Endodermal cell (in vitro differentiated cells): Measurements from ENCODE around the gene ALOXE3. TPM values are rescaled to one million over a fixed set of nuclear protein-coding genes. Genes with fewer than 3 reads are reported as not detected.

Source experiments
- DNase-seq: peaks from one replicate; pipeline ENCODE4 v3.0.0-alpha.2; 2017
- H3K27ac ChIP-seq: 2 replicates; pipeline ENCODE4 v1.5.1; 2013; ENCODE audit warnings: mild to moderate bottlenecking, low read depth, low read length, moderate library complexity
- H3K27me3 ChIP-seq: 2 replicates; pipeline ENCODE4 v1.6.1; 2013; ENCODE audit warnings: mild to moderate bottlenecking, low read length, moderate library complexity; ENCODE audit not compliant: insufficient read depth, control insufficient read depth, poor library complexity, severe bottlenecking
- H3K36me3 ChIP-seq: 2 replicates; pipeline ENCODE4 v1.7.0; 2013; ENCODE audit warnings: mild to moderate bottlenecking, low read length, moderate library complexity; ENCODE audit not compliant: control insufficient read depth, insufficient read depth
- H3K4me1 ChIP-seq: one replicate; pipeline ENCODE4 v1.7.0; 2013; ENCODE audit warnings: low read length; ENCODE audit not compliant: control insufficient read depth, insufficient read depth
- H3K4me3 ChIP-seq: 2 replicates; pipeline ENCODE4 v1.5.1; 2013; ENCODE audit warnings: mild to moderate bottlenecking, low read length, moderate library complexity
- H3K9ac ChIP-seq: 2 replicates; pipeline ENCODE4 v1.6.1; 2013; ENCODE audit warnings: mild to moderate bottlenecking, low read length, moderate library complexity; ENCODE audit not compliant: poor library complexity, severe bottlenecking; ENCODE audit errors: extremely low read depth
- H3K9me3 ChIP-seq: 2 replicates; pipeline ENCODE4 v1.6.1; 2013; ENCODE audit warnings: mild to moderate bottlenecking, low read length, moderate library complexity; ENCODE audit not compliant: control insufficient read depth
- H3K27ac Mint-ChIP-seq: 2 replicates; pipeline ENCODE4 v1.8.0; 2020; ENCODE audit warnings: mixed read lengths
- H3K27me3 Mint-ChIP-seq: 2 replicates; pipeline ENCODE4 v1.8.0; 2021; ENCODE audit warnings: mild to moderate bottlenecking, mixed read lengths; ENCODE audit not compliant: insufficient read depth
- H3K36me3 Mint-ChIP-seq: 2 replicates; pipeline ENCODE4 v1.8.0; 2020; ENCODE audit warnings: low read depth, mixed read lengths
- H3K4me1 Mint-ChIP-seq: 2 replicates; pipeline ENCODE4 v1.8.0; 2020; ENCODE audit warnings: mixed read lengths
- H3K4me3 Mint-ChIP-seq: 2 replicates; pipeline ENCODE4 v1.8.0; 2020; ENCODE audit warnings: mild to moderate bottlenecking, moderate library complexity, mixed read lengths
- H3K9me3 Mint-ChIP-seq: 2 replicates; pipeline ENCODE4 v1.8.0; 2020; ENCODE audit warnings: mild to moderate bottlenecking, mixed read lengths
- WGBS, 2 experiments: methylation state at CpG; one replicate each; pipeline versions ENCODE4 v1.1.5 to v1.1.7; 2013; ENCODE audit warnings: missing lambda C conversion rate in 2 of 2, mixed read lengths in 1 of 2; ENCODE audit not compliant: insufficient coverage in 1 of 2, insufficient read length in 1 of 2; 5-methylcytosine and 5-hydroxymethylcytosine counted together
- total RNA-seq, 2 donors: library from RNA; stranded (reverse); fragmentation: NEBNext Ultra II Directional in 1 of 2; extraction: Animal tissue kit (Norgen Biotek cat#: 25700) in 1 of 2; gene quantifications; 2 replicates in 1 of 2; 3 replicates in 1 of 2; pipeline ENCODE4 v1.2.1, GENCODE V29; 2021
- TF ChIP-seq, protein P1 (sequence below): fragments of 200-600 bp; sonication (generic); conservative IDR thresholded peaks from 2 replicates; pipeline ENCODE4 v1.5.0; 2021; ENCODE audit warnings: antibody characterized with exemption, mild to moderate bottlenecking

Gene ALOXE3
- total RNA-seq, 2 donors from 2014 or later = 0.13 to 0.49 TPM

DNA sequence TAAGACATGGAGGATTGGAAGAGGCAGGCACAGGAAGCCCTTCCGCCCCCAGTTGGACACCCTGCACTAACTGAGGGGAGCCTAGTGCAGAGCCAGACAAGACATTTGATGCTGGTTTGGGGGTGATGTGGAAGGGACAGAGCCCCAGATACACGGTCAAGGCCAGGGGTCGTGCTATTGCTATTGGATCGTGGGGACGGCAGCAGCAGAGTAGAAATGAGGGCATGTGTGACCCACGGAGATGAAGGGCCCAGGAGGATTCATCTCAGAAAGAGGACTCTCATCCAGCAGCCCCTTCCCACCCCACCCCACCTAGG, 46.5 kb upstream of the ALOXE3 start:
- H3K27me3 Mint-ChIP-seq = no peaks in the 10 kb centered on the region
- Histone ChIP-seq H3K27me3 (no peaks in the 10 kb centered on the region), H3K27ac (no peak overlapping the region), H3K4me3 (peak overlapping the region; percentile 78), H3K9me3 (no peaks in the 10 kb centered on the region), H3K9ac (no peak overlapping the region), H3K36me3 (peaks cover 16% of the 10 kb centered on the region), H3K4me1 (peaks cover 15% of the 10 kb centered on the region)
- peaks cover 22% of the 10 kb centered on the region for H3K36me3 Mint-ChIP-seq
- peaks cover 42% of the 10 kb centered on the region for H3K4me1 Mint-ChIP-seq
- H3K9me3 Mint-ChIP-seq = no peaks in the 10 kb centered on the region
- H3K27ac Mint-ChIP-seq = peak overlapping the region; percentile 98
- no peak for DNase-seq
- TF ChIP-seq, protein P1, sequence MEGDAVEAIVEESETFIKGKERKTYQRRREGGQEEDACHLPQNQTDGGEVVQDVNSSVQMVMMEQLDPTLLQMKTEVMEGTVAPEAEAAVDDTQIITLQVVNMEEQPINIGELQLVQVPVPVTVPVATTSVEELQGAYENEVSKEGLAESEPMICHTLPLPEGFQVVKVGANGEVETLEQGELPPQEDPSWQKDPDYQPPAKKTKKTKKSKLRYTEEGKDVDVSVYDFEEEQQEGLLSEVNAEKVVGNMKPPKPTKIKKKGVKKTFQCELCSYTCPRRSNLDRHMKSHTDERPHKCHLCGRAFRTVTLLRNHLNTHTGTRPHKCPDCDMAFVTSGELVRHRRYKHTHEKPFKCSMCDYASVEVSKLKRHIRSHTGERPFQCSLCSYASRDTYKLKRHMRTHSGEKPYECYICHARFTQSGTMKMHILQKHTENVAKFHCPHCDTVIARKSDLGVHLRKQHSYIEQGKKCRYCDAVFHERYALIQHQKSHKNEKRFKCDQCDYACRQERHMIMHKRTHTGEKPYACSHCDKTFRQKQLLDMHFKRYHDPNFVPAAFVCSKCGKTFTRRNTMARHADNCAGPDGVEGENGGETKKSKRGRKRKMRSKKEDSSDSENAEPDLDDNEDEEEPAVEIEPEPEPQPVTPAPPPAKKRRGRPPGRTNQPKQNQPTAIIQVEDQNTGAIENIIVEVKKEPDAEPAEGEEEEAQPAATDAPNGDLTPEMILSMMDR = no peak
- 77 to 95% methylated on average over 3 to 6 of the region's 6 CpGs for WGBS, 2 experiments
- H3K4me3 Mint-ChIP-seq = peak overlapping the region; percentile 77

DNA sequence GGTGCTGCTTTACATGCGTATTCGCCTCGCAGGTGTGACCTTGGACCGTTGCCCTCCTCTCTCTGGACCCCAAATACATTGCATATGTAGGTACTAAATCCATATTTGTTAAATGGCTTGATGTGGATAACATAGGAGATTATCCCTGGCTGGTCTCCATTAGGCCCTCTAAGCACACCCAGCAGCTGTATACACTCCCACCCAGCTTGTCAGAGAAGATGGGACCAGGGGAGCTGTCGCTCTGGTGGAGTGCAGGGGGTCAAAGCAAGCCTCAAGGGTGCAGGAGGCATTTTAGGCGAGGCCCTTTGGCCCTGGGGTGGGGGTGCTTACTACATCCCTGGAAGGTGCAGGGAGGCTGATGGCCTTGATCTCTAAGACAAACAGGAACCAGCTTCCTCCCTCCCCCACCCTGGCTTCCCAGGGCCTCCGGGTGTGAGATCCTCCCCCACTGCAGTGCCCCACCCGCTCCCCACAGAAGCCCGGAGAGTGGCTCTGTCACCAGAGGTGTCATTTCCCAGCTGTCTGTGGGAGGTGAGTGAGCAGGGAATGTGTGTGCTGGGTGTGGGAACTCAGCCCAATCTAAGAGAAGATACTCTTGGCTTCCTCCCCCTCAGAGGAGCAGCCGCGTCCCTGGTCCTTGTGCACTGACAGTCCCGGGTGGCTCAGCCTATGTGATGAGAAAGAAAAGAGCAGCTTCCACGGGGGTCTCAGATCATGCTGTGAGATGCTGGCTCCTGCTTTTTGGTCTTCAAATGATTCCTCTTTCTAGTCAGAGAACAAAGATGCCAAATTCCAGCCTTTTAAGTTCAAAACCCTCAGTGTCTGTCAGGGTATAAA, 45.9 kb upstream of the ALOXE3 start:
- H3K36me3 Mint-ChIP-seq = peaks cover 28% of the 10 kb centered on the region
- Histone ChIP-seq H3K36me3 (peaks cover 21% of the 10 kb centered on the region), H3K9ac (no peak overlapping the region), H3K4me3 (peak overlapping the region; percentile 78), H3K27ac (peak overlapping the region; percentile 91), H3K27me3 (no peaks in the 10 kb centered on the region), H3K4me1 (peaks cover 15% of the 10 kb centered on the region), H3K9me3 (no peaks in the 10 kb centered on the region)
- TF ChIP-seq, protein P1 = no peak
- H3K27ac Mint-ChIP-seq = peak overlapping the region; percentile 98
- DNase-seq = peak; percentile 91
- peaks cover 42% of the 10 kb centered on the region for H3K4me1 Mint-ChIP-seq
- 22 to 29% methylated on average over 4 to 11 of the region's 13 CpGs for WGBS, 2 experiments
- H3K4me3 Mint-ChIP-seq = peak overlapping the region; percentile 77
- no peaks in the 10 kb centered on the region for H3K9me3 Mint-ChIP-seq
- H3K27me3 Mint-ChIP-seq = no peaks in the 10 kb centered on the region

DNA sequence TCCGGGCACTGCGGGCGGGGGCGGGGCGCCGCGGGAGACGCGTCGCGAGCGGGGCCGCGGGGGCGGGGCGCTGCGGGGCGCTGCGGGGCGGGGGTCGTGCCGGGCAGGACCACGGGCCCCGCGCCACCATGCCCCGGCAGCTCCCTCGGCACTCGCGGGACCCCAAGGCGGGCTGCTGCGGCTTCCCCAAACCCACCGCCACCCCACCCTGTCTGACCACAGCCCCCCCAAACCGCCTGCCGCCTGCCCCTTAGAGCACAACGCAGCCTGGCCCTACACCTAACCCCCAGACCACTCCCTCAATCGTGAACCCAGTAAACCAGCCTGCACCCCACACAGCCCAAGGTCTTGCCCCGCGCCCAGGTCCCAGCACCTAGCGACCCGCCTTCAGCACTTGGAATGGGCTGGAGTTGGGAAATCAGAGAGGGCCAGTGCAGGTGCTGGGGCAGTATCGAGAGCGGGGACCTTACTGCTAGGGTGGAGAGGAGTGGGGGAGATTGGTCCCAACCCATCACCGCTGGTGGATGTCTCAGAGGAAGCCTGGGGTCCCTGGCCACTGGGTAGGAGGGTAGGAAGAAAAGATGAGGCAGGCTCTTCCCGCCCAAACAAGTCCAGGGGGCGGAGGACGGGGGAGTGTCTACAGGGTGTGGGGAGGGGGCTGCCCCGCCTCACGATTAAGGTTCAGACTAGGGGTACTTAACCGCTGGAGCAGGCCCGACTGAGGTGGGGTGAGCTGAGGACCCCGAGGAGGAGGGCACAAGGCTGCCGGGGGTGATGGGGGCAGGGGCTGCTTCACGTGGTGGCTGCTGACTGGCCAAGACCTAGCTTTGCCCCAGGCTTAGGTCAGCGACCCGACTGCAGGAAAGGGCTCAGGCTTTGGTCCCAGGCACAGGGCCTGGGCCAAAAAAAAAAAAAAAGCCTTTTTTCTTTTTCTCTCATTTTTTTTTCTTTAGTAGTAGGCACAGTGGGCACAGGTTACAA, 45.0 kb upstream of the ALOXE3 start:
- WGBS, 2 experiments = 4 to 19% methylated on average over 7 to 55 of the region's 55 CpGs
- no peaks in the 10 kb centered on the region for H3K9me3 ChIP-seq
- TF ChIP-seq, protein P1 = no peak
- peak overlapping the region; percentile 77 for H3K4me3 Mint-ChIP-seq
- H3K9ac ChIP-seq = peak overlapping the region; percentile 81
- DNase-seq = peak; percentile 93
- no peaks in the 10 kb centered on the region for H3K27me3 Mint-ChIP-seq
- peak overlapping the region; percentile 98 for H3K27ac Mint-ChIP-seq
- no peaks in the 10 kb centered on the region for H3K27me3 ChIP-seq
- H3K4me1 Mint-ChIP-seq = peaks cover 42% of the 10 kb centered on the region
- no peaks in the 10 kb centered on the region for H3K9me3 Mint-ChIP-seq
- peak overlapping the region; percentile 91 for H3K27ac ChIP-seq
- H3K4me1 ChIP-seq = peaks cover 15% of the 10 kb centered on the region
- H3K36me3 ChIP-seq = peaks cover 27% of the 10 kb centered on the region
- peaks cover 31% of the 10 kb centered on the region for H3K36me3 Mint-ChIP-seq
- H3K4me3 ChIP-seq = peak overlapping the region; percentile 78
